Bronchial epithelial cell (primary cell): ENCODE results near the gene EFHD2. TPM values are rescaled to one million over a fixed set of nuclear protein-coding genes. Genes with fewer than 3 reads are reported as not detected.

ENCODE experiments used
- DNase-seq: peaks from one replicate; pipeline ENCODE4 v3.0.0-alpha.2; 2010; ENCODE audit warnings: low read depth
- FAIRE-seq: peaks from 2 replicates; lab custom pipeline; 2011; peaks lifted over from hg19 to GRCh38; lab: Jason Lieb, UNC
- H3K27me3 ChIP-seq: 2 replicates; pipeline ENCODE4 v1.5.1; 2011; ENCODE audit warnings: low read length; ENCODE audit not compliant: control insufficient read depth, insufficient read depth
- H3K36me3 ChIP-seq: 2 replicates; pipeline ENCODE4 v1.5.1; 2011; ENCODE audit warnings: low read length; ENCODE audit not compliant: control insufficient read depth, insufficient read depth
- H3K4me3 ChIP-seq: 2 replicates; pipeline ENCODE4 v1.5.1; 2011; ENCODE audit warnings: mild to moderate bottlenecking, low read depth, low read length, control low read depth
- CTCF ChIP-seq: IDR thresholded peaks from 2 replicates; pipeline ENCODE4 v1.5.1; 2011; ENCODE audit warnings: mild to moderate bottlenecking, moderate library complexity, low read length, control low read depth, inconsistent platforms; ENCODE audit not compliant: insufficient read depth, severe bottlenecking
- total RNA-seq: library from RNA; depleted of rRNA; stranded (reverse); fragments of >200 nt; gene quantifications from 2 replicates; pipeline ENCODE4 v1.2.1, GENCODE V29; 2014

Gene EFHD2
- total RNA-seq, 1 donor from 2014 or later, result 42.6 TPM

DNA sequence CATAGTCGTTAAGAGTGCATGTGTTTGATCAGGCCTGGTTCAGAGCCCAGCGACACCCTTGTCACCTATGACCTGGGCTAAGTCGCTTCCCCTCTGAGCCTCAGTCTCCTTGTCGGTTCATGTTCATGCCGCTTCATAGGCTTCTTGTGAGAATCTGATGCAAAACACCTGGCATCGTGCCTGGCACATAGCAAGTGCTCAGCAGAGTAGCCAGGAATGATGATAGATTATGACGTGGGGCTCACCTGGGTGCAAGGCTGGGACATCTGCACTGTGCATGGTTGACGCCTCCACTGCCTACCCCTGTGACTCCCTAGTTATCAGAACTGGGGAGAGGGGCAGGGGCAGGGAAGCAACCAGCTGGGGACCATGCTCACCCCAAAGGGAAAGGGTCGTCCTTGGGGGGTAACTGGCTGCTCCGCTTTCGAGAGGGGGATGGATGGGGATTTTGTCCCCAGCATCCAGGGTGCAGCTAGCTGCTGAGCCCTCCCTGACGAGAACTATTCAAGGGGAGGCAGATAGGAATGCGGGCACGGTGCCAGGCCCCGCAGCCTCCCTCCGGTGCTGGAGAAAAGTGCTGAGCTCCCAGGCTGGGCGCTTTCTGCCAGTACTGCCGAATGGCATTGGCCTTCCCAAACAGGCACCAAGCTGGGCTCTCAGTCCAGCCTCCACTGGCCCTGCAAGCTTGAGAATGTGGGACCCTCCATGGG lies 9.3 kb downstream of the EFHD2 start:
- peaks cover 10% of the 10 kb centered on the region for H3K36me3 ChIP-seq
- TF ChIP-seq CTCF, result no peak
- no peak overlapping the region for H3K4me3 ChIP-seq
- DNase-seq, result peak; percentile 96
- peak; percentile 97 for FAIRE-seq
- H3K27me3 ChIP-seq, result no peaks in the 10 kb centered on the region

DNA sequence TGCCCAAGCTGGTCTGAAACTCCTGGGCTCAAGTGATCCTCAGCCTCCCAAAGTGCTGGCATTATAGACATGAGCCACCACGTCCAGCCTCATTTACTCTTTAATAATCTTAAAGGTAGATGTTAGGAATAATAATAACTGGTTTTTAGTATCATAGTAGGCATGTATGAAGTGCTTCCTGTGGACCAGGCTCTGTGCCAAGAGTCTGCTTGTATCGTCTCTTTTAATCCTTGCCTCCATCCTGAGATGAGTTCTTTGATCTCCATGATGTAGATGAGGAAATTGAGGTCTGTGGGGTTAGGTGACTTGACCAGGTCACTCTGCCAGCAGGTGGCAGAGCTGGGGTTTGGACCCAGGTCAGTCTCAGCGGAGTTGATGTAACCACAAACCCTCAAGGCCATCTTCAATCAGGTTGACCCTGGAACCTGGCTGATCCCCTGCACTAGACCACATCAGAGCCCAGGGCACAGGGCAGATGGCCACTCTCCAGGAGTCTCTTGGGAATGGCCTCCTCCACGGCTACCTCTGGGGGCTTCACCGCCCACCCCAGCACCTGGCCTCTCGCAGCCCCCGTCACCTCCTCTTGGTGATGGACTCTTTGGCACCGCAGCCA lies 11.3 kb downstream of the EFHD2 start:
- Histone ChIP-seq H3K36me3 (peaks cover 8% of the 10 kb centered on the region), H3K4me3 (no peak overlapping the region), H3K27me3 (no peaks in the 10 kb centered on the region)
- no peak for TF ChIP-seq CTCF
- DNase-seq (no peak), FAIRE-seq (no peak)

DNA sequence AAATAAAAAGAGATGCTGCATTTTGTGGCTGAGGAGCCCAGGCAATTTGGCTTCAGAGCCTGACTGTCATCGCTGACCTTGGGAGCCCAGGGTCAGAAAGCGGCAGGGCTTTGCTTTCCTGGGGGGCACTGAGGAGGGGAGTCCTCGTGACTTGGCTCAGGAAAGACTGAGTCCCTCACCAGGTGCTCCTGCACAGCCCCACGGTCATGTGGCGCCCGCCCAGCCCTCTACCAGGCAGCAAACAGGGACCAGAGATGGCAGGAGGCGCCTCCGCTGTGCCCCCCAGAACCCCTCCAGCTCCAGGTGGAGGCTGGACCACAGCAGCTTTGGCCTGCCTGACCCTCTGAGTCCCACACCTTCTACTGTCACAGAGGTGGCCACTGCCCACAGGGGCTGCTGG lies 13.2 kb downstream of the EFHD2 start:
- DNase-seq, result no peak
- Histone ChIP-seq H3K36me3 (peaks cover 17% of the 10 kb centered on the region), H3K4me3 (no peak overlapping the region), H3K27me3 (no peaks in the 10 kb centered on the region)
- TF ChIP-seq CTCF, result no peak
- FAIRE-seq, result no peak

- DNase-seq (no peak), FAIRE-seq (no peak)
- TF ChIP-seq CTCF, result no peak
- Histone ChIP-seq H3K27me3 (no peaks in the 10 kb centered on the region), H3K4me3 (no peak overlapping the region), H3K36me3 (peaks cover 18% of the 10 kb centered on the region)
Observed at GRCh38 chr1:15423355-15424077, 13.8 kb downstream of the EFHD2 start.

DNA sequence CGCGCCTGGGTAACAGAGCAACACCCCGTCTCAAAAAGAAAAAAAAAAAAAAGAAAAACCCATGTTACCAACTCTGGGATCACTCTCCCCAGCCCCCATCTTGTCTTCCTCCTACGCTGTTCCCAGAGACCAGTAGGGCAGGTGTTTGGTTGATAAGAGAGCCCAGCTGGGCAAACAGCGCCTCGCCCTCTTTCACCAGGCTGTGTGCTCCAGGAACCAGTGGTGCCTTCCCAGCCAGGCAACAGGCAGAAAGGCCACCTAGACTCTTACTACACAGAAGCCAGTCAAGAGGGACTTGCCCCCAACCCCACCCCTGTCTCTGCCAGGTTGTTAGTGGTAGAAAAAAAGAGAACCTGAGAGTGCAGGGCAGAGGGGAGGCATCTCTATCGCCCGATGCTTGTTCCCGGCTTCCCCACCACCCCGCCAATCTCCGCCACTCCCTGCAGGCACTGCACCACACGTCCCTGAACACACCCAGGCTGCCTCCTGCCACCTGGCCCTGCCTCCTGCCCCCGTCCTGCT lies 14.5 kb downstream of the EFHD2 start:
- Histone ChIP-seq H3K36me3 (peaks cover 19% of the 10 kb centered on the region), H3K27me3 (no peaks in the 10 kb centered on the region)
- no peak for TF ChIP-seq CTCF

More for the DNA sequence above, 14.5 kb downstream of the EFHD2 start:
- no peak for FAIRE-seq
- peak; percentile 65 for DNase-seq
- H3K4me3 ChIP-seq, result no peak overlapping the region
